ENCODE results near the gene KRTAP19-7. TPM values are rescaled to one million over a fixed set of nuclear protein-coding genes. Genes with fewer than 3 reads are reported as not detected.

The KRTAP19-7 gene
- not detected in 2 replicates for total RNA-seq

GRCh38 chr21:30561264-30561895, at the start of gene KRTAP19-7:
Gene KRTAP19-7 (minus strand): TSS chr21:30561314. CDS start chr21:30561289, 25 bp downstream.

GRCh38 chr21:30600787-30601186, 39.7 kb upstream of the KRTAP19-7 start, which contains the start of gene KRTAP22-1:
Gene KRTAP22-1 (plus strand): TSS chr21:30601087.

DNA sequence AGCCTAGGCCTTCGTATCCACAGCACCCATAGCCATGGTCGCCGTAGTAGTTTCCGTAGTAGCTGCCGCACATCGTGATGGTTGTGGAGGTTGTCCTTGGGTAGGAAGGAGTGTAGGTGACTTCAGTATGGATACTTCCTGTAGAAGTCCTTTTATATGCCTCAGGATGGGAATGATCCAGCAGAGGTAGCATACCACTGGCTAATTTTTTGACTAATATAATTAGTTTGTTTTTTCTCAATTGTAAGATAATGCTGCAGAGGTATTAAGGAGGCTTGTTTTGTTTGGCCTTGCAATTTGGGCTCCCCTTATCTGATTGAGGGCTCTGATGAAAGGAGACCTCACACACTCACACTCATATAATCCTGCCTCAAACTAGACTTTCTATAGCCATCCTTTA, 37.7 kb upstream of the KRTAP19-7 start, which contains the start of gene KRTAP6-2:
KRTAP6-2 (minus strand) TSS at position 101 of the 400 bp plus-strand sequence; CDS start at position 73, 28 bp downstream.

DNA sequence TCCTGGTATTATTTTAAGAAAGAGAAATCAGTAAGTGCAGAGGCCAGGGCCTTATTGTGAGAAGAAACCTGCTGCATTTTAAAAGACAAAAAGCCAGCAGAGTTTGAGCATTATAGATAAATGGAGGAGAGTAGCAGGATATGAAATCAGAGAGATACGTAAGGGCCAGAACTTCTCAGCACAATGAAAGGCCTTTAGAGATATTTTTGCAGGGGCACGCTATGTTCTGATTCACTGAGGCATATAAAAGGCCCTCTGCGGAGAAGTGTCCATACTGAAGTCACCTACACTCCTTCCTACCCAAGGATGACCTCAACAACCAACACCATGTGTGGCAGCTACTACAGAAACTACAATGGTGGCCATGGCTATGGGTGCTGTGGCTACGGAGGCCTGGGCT, 31.0 kb upstream of the KRTAP19-7 start, which contains the start of gene KRTAP6-3:
KRTAP6-3 (plus strand) TSS at position 301 of the 400 bp plus-strand sequence; CDS start at position 307, 6 bp downstream.

DNA sequence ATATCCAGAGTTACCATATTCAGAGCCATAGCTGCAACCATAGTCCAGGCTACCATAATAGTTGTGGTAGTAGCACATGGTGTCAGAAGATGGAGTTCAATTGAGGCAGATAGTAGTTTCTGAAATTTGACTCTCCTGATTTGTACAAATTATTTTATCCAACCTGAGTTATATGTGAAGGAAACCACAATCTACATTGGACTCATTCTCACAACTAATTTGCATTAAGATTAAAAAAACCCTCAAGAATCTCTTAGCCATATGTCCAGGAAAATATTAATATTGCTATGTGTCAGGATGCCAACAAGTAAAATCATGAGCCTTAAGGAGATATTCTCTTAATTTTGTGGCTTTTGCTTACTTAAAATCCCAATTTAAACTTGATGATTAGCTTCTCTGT, 29.2 kb upstream of the KRTAP19-7 start, which contains the start of gene KRTAP22-2:
KRTAP22-2 (minus strand) TSS at position 101 of the 400 bp plus-strand sequence.

DNA sequence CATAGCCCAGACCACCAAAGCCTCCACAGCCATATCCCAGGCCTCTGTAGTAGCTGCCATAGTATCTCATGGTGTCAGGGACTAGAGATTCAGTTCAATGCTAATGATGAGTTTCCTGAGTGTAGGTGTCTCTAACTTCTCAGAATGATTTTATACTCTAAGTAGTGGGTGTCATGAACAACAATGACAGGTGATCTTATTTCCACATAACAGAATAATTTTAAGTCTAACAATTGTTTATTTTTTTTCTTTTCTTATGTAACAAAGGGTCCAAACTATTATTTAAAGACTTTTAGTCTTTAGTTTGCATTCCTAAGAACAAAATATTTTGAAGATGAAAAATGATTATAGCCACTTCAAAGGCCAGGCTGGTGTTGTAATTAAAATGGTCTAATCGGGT, 19.4 kb downstream of the KRTAP19-7 start, which contains the start of gene KRTAP19-6:
KRTAP19-6 (minus strand) TSS at position 101 of the 400 bp plus-strand sequence; CDS start at position 70, 31 bp downstream.

Other genes starting within 250 kb of the KRTAP19-7 start
- not detected in 2 replicates for gene KRTAP26-1, start 241.0 kb downstream of the KRTAP19-7 start, total RNA-seq
- gene KRTAP27-1, start 223.6 kb downstream of the KRTAP19-7 start, total RNA-seq, result not detected in 2 replicates
- gene KRTAP23-1, start 212.7 kb downstream of the KRTAP19-7 start, total RNA-seq, result not detected in 2 replicates
- not detected in 2 replicates for gene KRTAP13-2, start 189.0 kb downstream of the KRTAP19-7 start, total RNA-seq
- not detected in 2 replicates for gene KRTAP13-1, start 165.3 kb downstream of the KRTAP19-7 start, total RNA-seq
- not detected in 2 replicates for gene KRTAP13-3, start 135.4 kb downstream of the KRTAP19-7 start, total RNA-seq
- not detected in 2 replicates for gene KRTAP13-4, start 131.1 kb downstream of the KRTAP19-7 start, total RNA-seq
- not detected in 2 replicates for gene KRTAP15-1, start 121.0 kb downstream of the KRTAP19-7 start, total RNA-seq
- gene KRTAP19-1, start 80.9 kb downstream of the KRTAP19-7 start, total RNA-seq, result not detected in 2 replicates
- not detected in 2 replicates for gene KRTAP19-2, start 73.9 kb downstream of the KRTAP19-7 start, total RNA-seq
- gene KRTAP19-3, start 69.3 kb downstream of the KRTAP19-7 start, total RNA-seq, result not detected in 2 replicates
- gene KRTAP19-4, start 64.1 kb downstream of the KRTAP19-7 start, total RNA-seq, result not detected in 2 replicates
- not detected in 2 replicates for gene KRTAP19-5, start 59.2 kb downstream of the KRTAP19-7 start, total RNA-seq
- not detected in 2 replicates for gene KRTAP19-6, start 19.4 kb downstream of the KRTAP19-7 start, total RNA-seq
- not detected in 2 replicates for gene KRTAP22-2, start 29.1 kb upstream of the KRTAP19-7 start, total RNA-seq
- not detected in 2 replicates for gene KRTAP6-3, start 31.1 kb upstream of the KRTAP19-7 start, total RNA-seq
- not detected in 2 replicates for gene KRTAP6-2, start 37.6 kb upstream of the KRTAP19-7 start, total RNA-seq
- gene KRTAP22-1, start 39.8 kb upstream of the KRTAP19-7 start, total RNA-seq, result not detected in 2 replicates
- gene KRTAP6-1, start 52.6 kb upstream of the KRTAP19-7 start, total RNA-seq, result not detected in 2 replicates
- gene KRTAP20-1, start 55.1 kb upstream of the KRTAP19-7 start, total RNA-seq, result not detected in 2 replicates
- not detected in 2 replicates for gene KRTAP20-4, start 59.3 kb upstream of the KRTAP19-7 start, total RNA-seq
- gene KRTAP20-2, start 73.9 kb upstream of the KRTAP19-7 start, total RNA-seq, result not detected in 2 replicates
- not detected in 2 replicates for gene KRTAP20-3, start 81.5 kb upstream of the KRTAP19-7 start, total RNA-seq
- not detected in 2 replicates for gene KRTAP21-3, start 157.5 kb upstream of the KRTAP19-7 start, total RNA-seq
- not detected in 2 replicates for gene KRTAP21-2, start 185.9 kb upstream of the KRTAP19-7 start, total RNA-seq
- not detected in 2 replicates for gene KRTAP21-1, start 194.1 kb upstream of the KRTAP19-7 start, total RNA-seq

Measured in mammary microvascular endothelial cell (primary cell).